H9 (cell line): ENCODE results near the gene MYOCOS. TPM values are rescaled to one million over a fixed set of nuclear protein-coding genes. Genes with fewer than 3 reads are reported as not detected.

Experiments
- DNase-seq: peaks from one replicate; pipeline ENCODE4 v3.0.0-alpha.2; 2017
- H2AFZ ChIP-seq: one replicate; pipeline ENCODE4 v1.6.1; 2013; ENCODE audit warnings: mild to moderate bottlenecking, low read length, control low read depth, moderate library complexity
- H2AK5ac ChIP-seq: 2 replicates; pipeline ENCODE4 v1.6.1; 2013; ENCODE audit warnings: low read length, control low read depth, mixed read lengths; ENCODE audit not compliant: insufficient read length
- H2BK120ac ChIP-seq: one replicate; pipeline ENCODE4 v1.6.1; 2013; ENCODE audit warnings: low read depth, mild to moderate bottlenecking, low read length, control low read depth, inconsistent platforms; ENCODE audit not compliant: poor library complexity, severe bottlenecking
- H2BK12ac ChIP-seq: 2 replicates; pipeline ENCODE4 v1.6.1; 2013; ENCODE audit warnings: low read length, control low read depth, mixed read lengths, low read depth; ENCODE audit not compliant: insufficient read length
- H2BK15ac ChIP-seq: 2 replicates; pipeline ENCODE4 v1.6.1; 2013; ENCODE audit warnings: low read depth, low read length, control low read depth
- H2BK20ac ChIP-seq: one replicate; pipeline ENCODE4 v1.6.1; 2013; ENCODE audit warnings: low read depth, mild to moderate bottlenecking, low read length, control low read depth, inconsistent platforms; ENCODE audit not compliant: poor library complexity, severe bottlenecking
- H2BK5ac ChIP-seq: 2 replicates; pipeline ENCODE4 v1.6.1; 2013; ENCODE audit warnings: low read length, control low read depth, mixed read lengths; ENCODE audit not compliant: insufficient read length
- H3K14ac ChIP-seq: 2 replicates; pipeline ENCODE4 v1.6.1; 2013; ENCODE audit warnings: low read length, control low read depth; ENCODE audit not compliant: insufficient read depth
- H3K18ac ChIP-seq: 2 replicates; pipeline ENCODE4 v1.6.1; 2013; ENCODE audit warnings: low read depth, mild to moderate bottlenecking, mixed read lengths, low read length, control low read depth; ENCODE audit not compliant: insufficient read length
- H3K23ac ChIP-seq: 2 replicates; pipeline ENCODE4 v1.6.1; 2013; ENCODE audit warnings: low read length, control low read depth, mixed read lengths, low read depth; ENCODE audit not compliant: insufficient read length
- H3K23me2 ChIP-seq: 2 replicates; pipeline ENCODE4 v1.6.1; 2013; ENCODE audit warnings: low read depth, mild to moderate bottlenecking, mixed read lengths, low read length, control low read depth; ENCODE audit not compliant: insufficient read length, poor library complexity, severe bottlenecking
- H3K27ac ChIP-seq: 2 replicates; pipeline ENCODE4 v1.5.1; 2013; ENCODE audit warnings: low read length, control low read depth, mixed read lengths, low read depth; ENCODE audit not compliant: insufficient read length
- H3K27me3 ChIP-seq: 2 replicates; pipeline ENCODE4 v1.6.1; 2013; ENCODE audit warnings: low read length, control low read depth, inconsistent platforms; ENCODE audit not compliant: insufficient read depth
- H3K4ac ChIP-seq: 2 replicates; pipeline ENCODE4 v1.6.1; 2013; ENCODE audit warnings: low read depth, mild to moderate bottlenecking, control low read depth, inconsistent platforms, low read length, moderate library complexity
- H3K4me1 ChIP-seq: 2 replicates; pipeline ENCODE4 v1.6.1; 2013; ENCODE audit warnings: low read length, control low read depth, inconsistent platforms; ENCODE audit not compliant: insufficient read depth
- H3K4me2 ChIP-seq: 2 replicates; pipeline ENCODE4 v1.6.1; 2013; ENCODE audit warnings: low read length, control low read depth, mixed read lengths; ENCODE audit not compliant: insufficient read length, insufficient read depth
- H3K56ac ChIP-seq: 2 replicates; pipeline ENCODE4 v1.6.1; 2013; ENCODE audit warnings: low read depth, mild to moderate bottlenecking, mixed read lengths, low read length, control low read depth; ENCODE audit not compliant: insufficient read length
- H3K79me1 ChIP-seq: 2 replicates; pipeline ENCODE4 v1.6.1; 2013; ENCODE audit warnings: low read depth, mild to moderate bottlenecking, moderate library complexity, low read length, control low read depth, inconsistent platforms; ENCODE audit not compliant: insufficient read depth, poor library complexity, severe bottlenecking
- H3K79me2 ChIP-seq: 2 replicates; pipeline ENCODE4 v1.6.1; 2013; ENCODE audit warnings: low read length, control low read depth, inconsistent platforms; ENCODE audit not compliant: insufficient read depth
- H3K9ac ChIP-seq: 2 replicates; pipeline ENCODE4 v1.6.1; 2013; ENCODE audit warnings: low read length, control low read depth, mixed read lengths; ENCODE audit not compliant: insufficient read length; ENCODE audit errors: extremely low read depth
- H3K9me3 ChIP-seq: one replicate; pipeline ENCODE4 v1.6.1; 2013; ENCODE audit warnings: low read depth, low read length, inconsistent platforms; ENCODE audit not compliant: control insufficient read depth
- H3T11ph ChIP-seq: one replicate; pipeline ENCODE4 v1.6.1; 2013; ENCODE audit warnings: mild to moderate bottlenecking, low read length, control low read depth, inconsistent platforms
- H4K20me1 ChIP-seq: one replicate; pipeline ENCODE4 v1.6.1; 2013; ENCODE audit not compliant: control insufficient read depth, insufficient read length, insufficient read depth
- H4K5ac ChIP-seq: 2 replicates; pipeline ENCODE4 v1.6.1; 2013; ENCODE audit warnings: low read depth, mild to moderate bottlenecking, mixed read lengths, low read length, control low read depth; ENCODE audit not compliant: insufficient read length
- H4K8ac ChIP-seq: replicated peaks from 2 replicates; pipeline ENCODE4 v1.6.1; 2013; ENCODE audit warnings: low read length, control low read depth, mixed read lengths, low read depth; ENCODE audit not compliant: insufficient read length
- H4K91ac ChIP-seq: 2 replicates; pipeline ENCODE4 v1.6.1; 2013; ENCODE audit warnings: low read depth, mild to moderate bottlenecking, moderate library complexity, mixed read lengths, low read length, control low read depth; ENCODE audit not compliant: insufficient read length
- H3K27ac Mint-ChIP-seq, 3 experiments: 2 replicates in 2 of 3; 3 replicates in 1 of 3; pipeline ENCODE4 v1.8.0; 2020 to 2021; ENCODE audit warnings: mixed read lengths in 3 of 3, mild to moderate bottlenecking in 1 of 3, moderate library complexity in 1 of 3
- H3K27me3 Mint-ChIP-seq: 2 replicates; pipeline ENCODE4 v1.8.0; 2021; ENCODE audit warnings: low read depth, mild to moderate bottlenecking, moderate library complexity, mixed read lengths
- H3K36me3 Mint-ChIP-seq, 3 experiments: 2 replicates in 2 of 3; 3 replicates in 1 of 3; pipeline ENCODE4 v1.8.0; 2020 to 2021; ENCODE audit warnings: low read depth in 3 of 3, mixed read lengths in 3 of 3; ENCODE audit not compliant: insufficient read depth in 1 of 3
- H3K4me1 Mint-ChIP-seq, 2 experiments: 2 replicates each; pipeline ENCODE4 v1.8.0; 2020; ENCODE audit warnings: mixed read lengths in 2 of 2
- H3K4me3 Mint-ChIP-seq, 2 experiments: 2 replicates in 1 of 2; 3 replicates in 1 of 2; pipeline ENCODE4 v1.8.0; 2020 to 2021; ENCODE audit warnings: mild to moderate bottlenecking in 2 of 2, mixed read lengths in 2 of 2, moderate library complexity in 1 of 2
- H3K9me3 Mint-ChIP-seq, 2 experiments: 2 replicates in 1 of 2; 3 replicates in 1 of 2; pipeline ENCODE4 v1.8.0; 2020; ENCODE audit warnings: mild to moderate bottlenecking in 2 of 2, mixed read lengths in 2 of 2, moderate library complexity in 1 of 2
- total RNA-seq: library from RNA; stranded (reverse); gene quantifications from 2 replicates; pipeline ENCODE4 v1.2.1, GENCODE V29; 2021
- TF ChIP-seq, protein P1 (sequence below): fragments of 200-600 bp; sonication (generic); conservative IDR thresholded peaks from 3 replicates; pipeline ENCODE4 v1.8.0; 2021; ENCODE audit warnings: antibody characterized with exemption, mild to moderate bottlenecking

The MYOCOS gene
- total RNA-seq, 1 experiment from 2014 or later, result 0.13 TPM

DNA sequence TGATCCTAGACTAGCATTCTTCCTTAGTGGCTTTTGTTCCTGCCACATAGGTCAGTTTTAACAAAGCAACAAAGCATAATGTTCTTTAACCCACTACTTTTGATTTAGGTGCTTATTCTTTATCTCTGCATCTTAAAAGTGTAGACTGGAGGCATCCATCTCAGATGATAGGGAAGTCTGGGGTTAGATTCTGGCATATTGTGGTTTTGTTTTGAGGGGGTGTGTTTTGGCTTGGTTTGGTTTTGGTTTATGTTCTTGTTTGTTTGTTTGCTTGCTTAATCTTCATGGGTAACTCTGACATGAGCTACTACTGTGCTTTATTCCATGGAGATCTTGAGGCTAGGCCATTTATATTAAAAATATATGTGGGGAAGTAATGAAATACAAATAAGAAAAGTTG is 40.3 kb upstream of the MYOCOS start:
- Histone ChIP-seq H3K9ac (no peak overlapping the region), H3K56ac (no peak overlapping the region), H2BK20ac (no peak overlapping the region), H2BK15ac (no peak overlapping the region), H4K5ac (no peak overlapping the region), H3K4me2 (no peak overlapping the region), H3K4me1 (no peaks in the 10 kb centered on the region), H3T11ph (no peak overlapping the region), H3K23me2 (no peaks in the 10 kb centered on the region), H3K79me2 (no peaks in the 10 kb centered on the region), H3K4ac (no peak overlapping the region), H3K27ac (no peak overlapping the region), H3K23ac (no peak overlapping the region), H2AFZ (no peak overlapping the region), H3K14ac (no peak overlapping the region), H4K20me1 (no peaks in the 10 kb centered on the region), H2BK120ac (no peak overlapping the region), H2BK12ac (no peak overlapping the region), H3K79me1 (no peaks in the 10 kb centered on the region), H4K91ac (no peak overlapping the region), H4K8ac (no peak overlapping the region), H3K27me3 (no peaks in the 10 kb centered on the region), H3K9me3 (no peaks in the 10 kb centered on the region), H3K18ac (no peak overlapping the region), H2AK5ac (no peak overlapping the region), H2BK5ac (no peak overlapping the region)
- TF ChIP-seq, protein P1, sequence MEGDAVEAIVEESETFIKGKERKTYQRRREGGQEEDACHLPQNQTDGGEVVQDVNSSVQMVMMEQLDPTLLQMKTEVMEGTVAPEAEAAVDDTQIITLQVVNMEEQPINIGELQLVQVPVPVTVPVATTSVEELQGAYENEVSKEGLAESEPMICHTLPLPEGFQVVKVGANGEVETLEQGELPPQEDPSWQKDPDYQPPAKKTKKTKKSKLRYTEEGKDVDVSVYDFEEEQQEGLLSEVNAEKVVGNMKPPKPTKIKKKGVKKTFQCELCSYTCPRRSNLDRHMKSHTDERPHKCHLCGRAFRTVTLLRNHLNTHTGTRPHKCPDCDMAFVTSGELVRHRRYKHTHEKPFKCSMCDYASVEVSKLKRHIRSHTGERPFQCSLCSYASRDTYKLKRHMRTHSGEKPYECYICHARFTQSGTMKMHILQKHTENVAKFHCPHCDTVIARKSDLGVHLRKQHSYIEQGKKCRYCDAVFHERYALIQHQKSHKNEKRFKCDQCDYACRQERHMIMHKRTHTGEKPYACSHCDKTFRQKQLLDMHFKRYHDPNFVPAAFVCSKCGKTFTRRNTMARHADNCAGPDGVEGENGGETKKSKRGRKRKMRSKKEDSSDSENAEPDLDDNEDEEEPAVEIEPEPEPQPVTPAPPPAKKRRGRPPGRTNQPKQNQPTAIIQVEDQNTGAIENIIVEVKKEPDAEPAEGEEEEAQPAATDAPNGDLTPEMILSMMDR, result no peak
- DNase-seq, result no peak
- peaks cover 42 to 88% (median 78%) of the 10 kb centered on the region in 3 experiments; a peak in 6 of 7 replicates for H3K36me3 Mint-ChIP-seq
- H3K4me1 Mint-ChIP-seq, result peaks cover 0 to 4% of the 10 kb centered on the region in 2 experiments; a peak in 1 of 4 replicates
- H3K27ac Mint-ChIP-seq, result peak overlapping the region in 1 of 3 experiments; percentile 22; a peak in 1 of 7 replicates
- no peaks in the 10 kb centered on the region for H3K27me3 Mint-ChIP-seq
- H3K9me3 Mint-ChIP-seq, result no peaks in the 10 kb centered on the region
- no peak overlapping the region for H3K4me3 Mint-ChIP-seq
